ENCODE measurements around the gene DDAH2.
A peak's percentile ranks its signal among the peaks of the same experiment; 100 is the strongest.

DNA sequence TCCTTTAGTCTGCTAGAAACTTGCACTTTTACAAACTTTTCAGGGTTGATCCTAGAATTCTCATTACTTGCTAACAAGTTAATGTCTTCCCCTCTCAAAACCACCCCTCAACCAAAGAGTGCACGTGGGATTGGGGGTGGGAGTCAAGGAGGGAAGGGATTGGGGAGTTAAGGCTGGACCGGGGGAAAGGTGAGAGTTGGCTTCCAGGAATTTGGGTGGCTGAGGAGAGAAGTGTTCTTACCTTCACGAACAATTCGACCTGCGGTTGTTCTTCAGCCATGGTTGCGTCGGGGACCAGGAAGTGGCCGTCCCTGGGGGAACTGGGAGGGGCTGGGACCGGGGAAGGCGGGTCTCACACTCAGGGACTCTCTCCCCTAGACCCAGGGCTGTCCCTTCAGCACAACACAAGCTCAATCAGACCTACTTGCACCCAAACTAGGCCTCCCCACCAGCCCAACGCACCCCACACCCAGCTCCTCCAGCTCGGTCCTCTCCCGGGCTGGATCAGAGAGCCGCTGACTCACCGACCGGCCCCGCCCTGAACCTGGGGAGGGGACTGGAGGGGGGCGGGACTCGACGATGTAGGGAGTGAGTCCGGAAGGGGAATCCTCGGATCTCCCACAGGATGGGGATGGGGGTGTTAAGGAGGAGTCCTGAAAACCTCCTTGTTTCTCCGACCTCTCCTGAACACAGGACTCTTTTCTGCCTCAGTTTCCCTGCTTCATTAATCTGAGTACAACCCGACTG lies 7.1 kb upstream of the DDAH2 start, which contains the start of gene CLIC1:
- peak; percentile 61 to 86 for TF ChIP-seq POLR2A (IDR thresholded peaks at IDR 0.05)
- no peak for TF ChIP-seq CTCF (IDR thresholded peaks at IDR 0.05)
